Dermis blood vessel endothelial cell (primary cell): ENCODE results near the gene EVC. TPM values are rescaled to one million over a fixed set of nuclear protein-coding genes. Genes with fewer than 3 reads are reported as not detected.
A peak's percentile ranks its signal among the peaks of the same experiment; 100 is the strongest.
"Not testable (repeated sequence)": the region's sequence is repeated elsewhere in the genome, so short reads cannot be mapped to it uniquely, and the experiment has no call there.

Source experiments
- DNase-seq: peaks from one replicate; pipeline ENCODE4 v3.0.0; 2010
- total RNA-seq: library from RNA; depleted of rRNA; stranded (reverse); fragments of >200 nt; gene quantifications from 2 replicates; pipeline ENCODE4 v1.2.3, GENCODE V29; 2014

Gene EVC
- total RNA-seq, 1 donor from 2014 or later: 14.1 TPM

DNA sequence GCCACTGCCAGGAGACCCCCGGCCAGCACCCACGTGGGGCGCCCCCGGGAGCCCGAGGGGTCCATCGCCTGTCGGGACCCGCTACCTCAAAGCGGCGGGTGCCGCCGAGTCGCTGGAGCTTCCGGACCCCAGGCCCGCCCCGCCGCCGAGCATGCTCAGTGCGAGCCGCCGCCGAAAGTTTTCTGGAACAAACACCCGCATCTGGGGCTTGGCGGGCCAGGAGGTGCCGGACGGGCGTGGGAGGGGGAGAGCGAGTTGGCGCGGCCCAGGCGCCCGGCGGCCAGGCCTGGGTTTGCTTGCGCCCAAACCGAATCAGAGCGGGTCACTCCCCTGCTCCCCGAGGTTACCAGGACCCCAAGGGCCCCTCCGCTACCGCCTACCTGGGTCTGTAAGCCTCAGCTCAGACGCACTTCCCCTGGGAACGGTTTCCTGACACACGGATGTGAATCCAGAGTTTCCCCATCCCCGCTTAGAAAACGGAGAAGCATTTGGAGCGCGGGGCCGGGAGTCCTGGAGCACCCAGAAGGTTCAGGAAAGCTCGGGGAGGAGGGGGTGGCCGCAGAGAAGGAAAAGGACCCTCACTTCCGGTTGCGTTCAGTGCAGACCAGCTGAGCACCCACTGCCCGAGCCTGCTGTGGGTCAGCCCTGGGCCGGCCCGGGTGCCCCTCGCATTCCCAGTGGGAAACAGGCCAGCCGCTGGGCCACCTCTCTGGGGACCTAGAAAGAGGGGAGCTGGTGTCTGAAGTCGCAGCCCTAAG, 2.4 kb upstream of the EVC start, which contains the start of gene EVC2:
TSS of gene EVC2 (minus strand) at position 111 of the 758 bp plus-strand sequence. CDS start at position 65, 46 bp downstream.
- peak; percentile 54 for DNase-seq

DNA sequence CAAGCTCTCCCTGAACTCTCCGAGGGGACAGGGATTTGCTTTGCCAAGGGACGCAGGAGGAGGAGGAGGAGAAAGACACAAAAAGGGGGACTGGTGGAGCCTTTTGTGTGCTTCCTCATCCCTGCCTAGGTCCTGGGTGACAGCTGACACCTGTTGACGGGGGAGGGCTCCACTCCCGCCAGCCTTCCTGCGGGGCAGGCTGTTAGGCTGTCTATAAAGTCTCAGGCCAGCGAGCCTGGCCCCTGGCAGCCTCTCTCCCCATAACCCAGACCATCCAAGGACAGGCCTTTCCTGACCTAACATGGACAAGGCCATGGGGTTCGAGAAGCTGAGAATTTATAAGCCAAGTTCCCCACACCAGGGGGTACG, 1.8 kb upstream of the EVC start:
- DNase-seq: no peak

DNA sequence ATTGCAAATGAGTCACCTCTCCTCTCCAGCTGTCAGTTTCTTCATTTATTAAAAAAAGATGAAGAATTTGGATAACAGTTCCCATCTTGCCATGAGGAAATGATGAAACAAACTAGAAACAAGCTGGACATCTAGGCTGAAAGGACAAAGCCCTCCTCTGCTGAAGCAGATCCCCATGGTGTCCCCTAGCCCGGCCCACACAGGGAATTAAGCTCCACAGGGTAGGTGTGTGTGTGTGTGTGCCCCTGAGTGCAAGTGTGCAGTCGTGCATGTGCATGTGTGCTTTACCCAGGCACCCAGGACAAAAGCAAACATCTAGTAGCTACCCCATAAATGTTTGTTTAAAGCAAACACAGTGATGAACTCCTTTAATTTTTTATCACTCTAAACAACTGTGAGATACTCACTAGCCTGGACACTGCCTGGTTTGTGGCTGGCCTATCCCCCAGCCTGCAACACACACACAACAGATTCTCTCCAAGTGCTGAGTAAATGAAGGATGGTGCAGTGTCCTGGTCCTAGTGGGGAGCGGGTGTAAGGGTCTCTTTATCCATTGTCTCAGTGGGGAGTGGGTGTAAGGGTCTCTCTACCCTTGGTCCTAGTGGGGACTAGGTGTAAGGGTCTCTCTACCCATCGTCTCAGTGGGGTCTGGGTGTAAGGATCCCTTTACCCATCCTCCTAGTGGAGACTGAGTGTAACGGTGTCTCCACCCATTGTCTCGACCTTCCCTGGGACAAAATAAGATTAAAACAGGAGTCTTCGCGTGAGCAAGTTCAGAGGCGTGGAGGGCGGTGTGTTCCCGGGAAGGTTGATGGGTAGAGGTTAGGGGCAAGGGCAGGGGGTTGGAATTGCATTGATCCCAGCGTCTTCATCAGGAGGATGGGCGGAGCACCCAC, 688 bp upstream of the EVC start:
- peak; percentile 36 for DNase-seq

DNA sequence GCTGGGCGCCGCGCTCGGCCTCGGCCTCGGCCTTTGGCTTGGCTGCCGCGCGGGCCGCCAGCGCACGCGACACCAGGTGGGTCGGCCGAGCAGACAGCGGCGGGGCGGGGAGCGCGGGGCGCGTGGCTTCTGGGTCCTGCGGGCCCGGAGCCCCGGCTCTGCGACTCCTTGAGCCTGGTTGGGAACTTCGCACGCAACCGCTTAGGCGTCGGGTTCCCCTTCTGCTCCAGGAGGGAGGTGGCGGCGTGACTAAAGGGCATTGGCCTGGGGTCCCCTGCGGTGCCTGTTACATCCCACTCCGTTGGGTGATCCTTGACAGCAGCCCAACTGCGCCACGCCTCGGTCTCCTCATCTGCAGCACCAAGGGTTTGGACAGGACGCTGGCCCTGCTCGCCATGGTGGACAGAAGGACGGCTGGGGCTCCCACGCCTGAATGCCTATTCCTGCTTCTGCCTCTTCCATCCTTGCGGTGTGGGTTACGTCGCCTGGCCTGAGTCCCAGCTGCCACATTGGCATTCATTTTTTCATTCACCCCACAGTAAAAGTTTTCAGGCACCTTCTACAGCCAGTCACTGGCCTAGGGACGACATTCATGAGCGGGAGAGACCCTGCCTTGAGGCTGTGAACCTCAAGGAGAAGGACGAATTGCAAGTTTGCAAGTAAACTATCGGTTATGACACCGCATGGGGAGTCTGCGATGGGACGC, 631 bp downstream of the EVC start:
- DNase-seq: peak; percentile 44

DNA sequence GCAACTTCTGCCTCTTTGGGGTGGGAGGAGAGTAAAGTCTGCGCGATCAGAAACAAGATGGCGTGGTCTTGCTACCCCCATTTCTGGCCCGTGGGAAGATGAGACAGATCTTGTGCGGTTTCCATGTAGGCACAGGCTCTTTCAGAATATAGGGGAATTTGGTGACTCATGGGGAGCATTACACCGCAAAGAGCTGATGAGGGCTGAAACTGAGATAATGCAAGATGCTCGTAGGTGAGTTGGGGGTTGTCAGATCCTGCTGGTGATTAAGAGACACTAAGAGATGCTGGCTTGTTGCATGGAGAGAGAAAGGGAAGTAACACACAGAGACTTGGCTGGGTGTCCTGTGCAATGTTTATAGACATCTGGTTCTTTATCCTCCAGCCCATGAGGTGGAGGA, 1.5 kb downstream of the EVC start:
- DNase-seq: no peak

DNA sequence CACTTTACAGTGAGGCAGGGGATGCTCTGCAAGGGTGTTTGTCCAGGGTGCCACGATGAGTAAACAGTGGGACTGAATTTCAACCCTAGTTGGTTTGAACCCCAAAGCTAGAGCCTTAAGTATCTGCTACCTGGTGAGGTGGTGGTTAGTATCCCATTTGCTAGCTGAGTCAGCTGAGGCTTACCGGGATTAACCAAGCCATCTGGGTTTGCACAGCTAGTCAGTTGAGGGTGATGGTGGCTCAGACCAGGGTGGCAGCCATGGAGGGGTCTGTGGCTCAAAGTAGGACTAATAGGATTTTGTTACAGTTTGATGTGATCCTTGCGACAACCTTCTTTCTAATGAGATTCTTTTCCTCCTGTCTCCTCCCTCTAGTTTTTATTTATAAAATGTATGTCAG, 1.9 kb downstream of the EVC start:
- no peak for DNase-seq

DNA sequence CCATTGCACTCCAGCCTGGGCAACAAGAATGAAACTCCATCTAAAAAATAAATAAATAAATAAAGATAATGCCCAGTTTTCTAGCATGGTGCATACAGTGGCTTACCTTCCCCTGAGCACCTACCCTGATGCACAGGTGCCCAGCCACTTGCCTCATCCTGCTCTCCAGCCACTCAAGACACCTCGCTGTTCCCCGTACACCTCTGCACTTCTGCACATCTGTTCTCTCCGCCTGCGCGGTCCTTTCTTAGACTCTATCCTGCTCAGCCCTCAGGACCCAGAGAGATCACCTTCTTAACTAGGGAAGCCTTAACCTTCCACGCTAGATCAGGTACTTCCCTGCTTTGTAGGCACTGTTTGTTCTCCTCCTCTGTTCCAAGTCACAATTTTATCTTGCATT, 2.9 kb downstream of the EVC start:
- no peak for DNase-seq

DNA sequence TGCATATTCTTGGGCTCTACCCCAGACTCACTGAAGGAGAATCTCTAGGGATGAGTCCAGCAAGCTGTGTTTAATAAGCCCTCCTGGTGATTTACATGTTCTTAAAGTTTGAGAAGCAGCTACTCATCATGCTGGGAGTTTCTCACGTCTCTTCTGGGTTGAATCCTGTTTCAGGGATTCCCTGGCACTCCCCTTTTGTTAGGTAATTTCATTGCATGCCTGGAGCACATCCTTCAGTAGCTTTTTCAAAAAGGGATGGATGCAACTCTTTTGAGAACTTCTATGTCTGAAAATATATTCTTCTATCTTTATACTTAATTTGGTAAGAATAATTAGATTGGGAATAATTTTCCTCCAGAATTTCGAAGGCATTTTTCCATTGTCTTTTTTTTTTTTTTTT, 4.4 kb downstream of the EVC start:
- no peak for DNase-seq

DNA sequence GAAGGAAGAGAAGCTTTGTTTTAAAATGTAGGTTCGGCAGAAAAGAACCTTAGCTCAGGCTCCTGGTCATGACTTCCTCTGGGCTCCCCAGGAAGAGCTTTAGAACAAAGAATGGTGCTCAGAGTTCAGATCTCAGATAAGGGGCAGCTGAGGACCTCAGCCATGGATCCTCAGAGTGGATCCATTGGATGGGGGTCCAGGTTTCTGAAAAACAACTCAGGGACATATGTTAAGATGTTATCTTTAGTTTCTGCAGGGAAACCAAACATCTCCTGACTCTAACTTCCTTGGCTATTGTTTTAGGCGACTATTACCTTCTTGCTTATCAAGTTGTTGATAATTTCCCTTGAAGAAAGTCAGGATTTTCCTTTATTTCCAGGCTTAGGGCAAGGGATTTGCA, 5.4 kb downstream of the EVC start:
- peak; percentile 30 for DNase-seq

DNA sequence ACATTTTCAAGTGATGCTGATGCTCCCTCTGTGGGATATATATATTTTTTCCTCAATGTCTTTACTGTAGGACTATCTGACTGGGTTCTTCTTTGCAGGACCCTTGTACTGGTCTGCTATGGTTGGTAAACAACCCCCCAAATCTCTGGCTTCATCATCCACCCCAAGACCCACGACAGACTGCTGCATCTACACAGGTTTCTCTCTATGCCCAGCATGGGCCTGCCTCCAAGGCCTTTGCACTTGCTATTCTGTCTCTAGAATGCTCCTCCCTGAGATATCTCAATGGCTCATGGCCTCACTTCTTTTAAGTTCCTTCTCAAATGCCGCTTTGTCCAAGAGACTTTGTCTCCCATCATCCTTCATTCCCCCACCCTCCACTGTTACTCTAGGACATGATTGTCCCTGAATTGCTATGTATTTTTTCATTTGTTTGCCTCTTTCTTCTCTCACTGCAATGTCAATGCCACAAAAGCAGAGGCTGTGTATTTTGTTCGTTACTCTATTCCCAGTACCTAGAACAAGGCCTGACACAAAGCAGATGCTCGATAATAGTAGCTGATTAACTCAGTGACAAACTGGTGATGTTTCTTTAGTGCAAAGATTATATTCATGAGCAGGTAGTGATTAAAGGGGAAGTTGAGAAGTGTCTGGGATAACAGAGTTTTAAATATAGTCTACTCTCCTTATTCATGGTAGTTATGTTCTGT, 6.6 kb downstream of the EVC start:
- DNase-seq: no peak

DNA sequence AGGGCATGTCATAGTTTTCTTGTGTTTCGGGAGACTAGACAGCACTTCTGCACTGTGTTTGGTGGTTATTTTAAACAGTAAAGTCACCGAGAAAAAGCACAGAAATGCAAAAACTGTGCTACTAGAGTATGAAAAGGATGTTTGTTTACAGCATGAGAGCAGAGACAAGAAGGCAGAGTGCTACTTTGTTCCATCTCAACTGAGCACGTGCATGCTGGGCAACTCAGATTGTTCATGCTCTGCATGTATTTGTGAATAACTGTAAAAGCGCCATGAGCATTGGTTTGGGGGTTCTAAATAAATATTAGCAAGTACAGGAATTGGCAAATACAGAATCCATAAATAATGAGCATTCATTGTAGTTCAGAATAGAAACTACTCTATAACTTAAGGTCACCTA, 7.4 kb downstream of the EVC start:
- no peak for DNase-seq

DNA sequence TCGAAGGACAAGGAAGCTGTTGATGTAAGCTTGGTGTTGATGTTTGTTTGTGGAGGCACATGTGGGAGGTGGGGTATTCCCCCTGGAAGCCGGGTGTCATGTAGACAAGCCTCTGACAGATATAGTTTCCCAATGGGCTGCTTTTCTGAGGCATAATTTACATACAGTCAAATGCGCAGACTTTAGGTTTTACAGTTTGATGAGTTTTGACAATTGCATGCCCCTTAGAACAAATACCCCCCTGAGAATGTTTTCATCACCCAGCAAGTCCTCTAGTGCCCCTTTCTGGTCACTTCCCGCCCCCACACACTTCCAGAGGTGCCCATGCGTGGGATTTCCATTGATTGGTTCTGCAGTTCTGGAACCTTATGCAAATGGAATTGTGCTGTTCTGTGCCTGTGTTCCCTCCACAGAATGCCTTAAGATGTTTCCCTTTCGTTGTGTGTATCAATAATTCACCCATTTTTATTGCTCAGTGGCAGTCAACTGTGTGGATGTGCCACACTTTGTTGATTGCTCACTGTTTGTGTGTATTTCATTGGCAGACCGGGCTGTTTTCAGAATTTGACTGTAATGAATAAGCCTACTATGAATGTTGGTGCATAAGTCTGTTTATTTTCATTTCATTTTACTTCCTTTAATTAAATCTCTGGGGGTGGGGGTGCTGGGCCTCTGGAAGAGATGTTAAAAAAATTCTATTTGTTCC, 8.5 kb downstream of the EVC start:
- no peak for DNase-seq

DNA sequence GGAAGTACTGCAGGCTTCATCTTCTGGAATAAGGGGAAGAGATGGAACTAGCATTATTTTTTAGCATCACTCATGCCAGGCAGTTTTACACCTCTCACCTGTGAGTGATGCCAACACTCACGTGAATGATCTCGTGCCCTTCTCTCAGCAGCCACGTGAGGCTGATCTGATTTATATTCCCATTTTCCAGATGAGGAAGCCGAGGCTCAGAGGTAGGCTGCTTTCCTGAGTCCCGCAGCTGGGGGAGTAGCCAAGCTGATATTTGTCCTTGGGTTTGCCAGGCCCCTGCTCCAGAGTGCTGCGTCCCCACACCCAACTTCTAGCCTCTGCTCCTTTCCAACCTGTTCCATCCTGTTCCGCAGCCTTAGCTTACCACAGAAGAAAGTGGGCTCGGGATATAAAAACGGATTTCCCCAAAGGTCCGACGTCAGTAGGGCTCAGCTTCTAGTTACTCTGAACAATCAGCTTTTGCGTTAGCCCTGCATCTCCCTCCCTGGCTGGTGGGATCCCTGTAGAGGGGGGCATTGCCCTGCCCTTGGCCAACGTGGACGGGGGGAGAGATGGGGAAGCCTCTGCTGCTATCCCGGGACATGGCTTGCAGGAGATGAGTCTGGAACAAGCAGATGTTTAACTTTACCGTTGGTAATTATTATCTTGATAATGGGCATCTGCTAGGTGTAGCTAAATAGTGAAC, 9.3 kb downstream of the EVC start:
- DNase-seq: no peak

DNA sequence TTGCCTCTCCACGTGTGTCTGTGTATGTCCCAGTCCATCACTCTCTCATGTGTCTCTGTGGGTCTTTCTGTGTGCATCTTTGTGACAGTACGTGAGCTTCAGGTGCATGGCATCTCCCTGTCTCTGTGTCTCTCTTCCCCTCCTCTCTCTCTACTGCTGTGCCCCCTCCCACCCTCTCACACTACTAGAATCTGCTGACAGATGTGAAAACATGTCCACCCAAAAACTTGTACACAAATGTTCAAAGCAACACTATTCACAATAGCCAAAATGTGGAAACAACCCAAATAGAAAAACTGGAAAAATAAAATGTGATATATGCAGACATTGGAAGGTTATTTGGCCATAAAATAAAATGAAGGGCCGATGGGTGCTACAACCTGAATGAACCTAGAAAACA, 10.0 kb downstream of the EVC start:
- DNase-seq: no peak

DNA sequence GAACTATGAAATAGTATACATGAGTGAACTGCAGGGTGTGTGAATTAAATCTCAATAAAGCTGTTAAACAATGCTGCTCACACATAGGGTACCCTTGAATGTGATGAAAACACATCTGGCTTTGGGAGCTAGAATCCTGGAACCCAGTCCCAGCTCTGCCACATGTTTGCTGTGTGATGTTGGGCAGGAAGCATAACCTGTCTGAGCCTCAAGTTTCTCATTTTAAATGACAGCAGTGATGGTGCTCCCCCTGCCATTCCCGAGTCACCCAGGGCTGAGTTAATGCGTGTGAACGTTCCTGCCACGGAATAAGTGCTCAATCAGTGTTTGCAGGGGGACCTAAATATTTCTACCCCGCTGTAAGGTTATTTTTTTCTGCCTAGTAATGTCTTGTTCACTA, 10.9 kb downstream of the EVC start:
- DNase-seq: no peak

DNA sequence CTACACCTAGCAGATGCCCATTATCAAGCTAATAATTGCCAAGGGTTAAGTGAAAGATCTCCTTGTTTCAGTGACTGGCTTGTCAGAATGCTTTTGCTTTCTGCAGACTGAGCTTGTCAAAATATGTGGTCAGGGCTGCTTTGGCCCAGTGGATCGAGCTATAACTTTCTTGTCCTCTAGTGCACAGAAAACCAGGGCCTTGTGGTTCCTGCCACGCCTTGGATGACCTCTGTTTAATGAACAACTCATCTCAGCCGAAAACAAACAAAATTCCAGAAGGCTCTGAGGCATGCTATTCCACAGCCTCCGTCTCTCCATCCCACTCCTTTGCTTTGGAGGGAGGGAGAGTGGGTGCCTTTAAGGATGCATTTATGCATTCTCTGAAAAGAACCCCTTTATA, 11.3 kb downstream of the EVC start:
- DNase-seq: no peak

DNA sequence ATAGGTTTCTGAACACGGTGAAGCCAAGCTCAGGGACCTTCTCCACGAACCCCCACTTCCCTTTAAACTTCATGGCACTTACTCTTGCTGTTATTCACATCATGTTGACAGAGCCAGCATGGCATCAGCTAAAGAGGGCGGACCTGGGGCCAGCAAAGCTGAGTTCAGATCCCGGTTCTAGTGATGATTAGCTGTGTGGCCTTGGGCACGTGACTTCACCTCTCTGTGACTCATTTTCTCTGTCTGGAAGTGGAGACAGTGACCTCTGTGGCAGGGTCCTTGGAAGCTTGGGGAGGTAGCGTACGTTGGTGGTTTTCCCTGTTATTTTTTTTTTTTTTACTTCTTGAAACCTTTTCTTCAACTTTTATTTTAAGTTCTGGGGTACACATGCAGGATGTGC, 13.4 kb downstream of the EVC start:
- DNase-seq: no peak

DNA sequence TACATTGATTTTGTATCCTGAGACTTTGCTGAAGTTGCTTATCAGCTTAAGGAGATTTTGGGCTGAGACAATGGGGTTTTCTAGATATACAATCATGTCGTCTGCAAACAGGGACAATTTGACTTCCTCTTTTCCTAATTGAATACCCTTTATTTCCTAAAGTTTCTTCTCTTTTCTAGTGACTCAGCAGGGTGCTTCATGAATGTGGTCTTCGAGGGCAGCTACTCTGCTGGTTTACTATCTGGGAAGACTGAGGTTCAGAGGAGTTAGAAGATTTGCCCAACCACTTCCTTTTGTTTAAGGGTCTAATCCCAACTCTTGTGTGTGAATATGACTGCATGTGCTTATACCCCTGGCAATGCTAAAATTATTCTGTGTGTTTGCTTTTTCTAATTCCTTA, 17.4 kb downstream of the EVC start:
- DNase-seq: not testable (repeated sequence)

DNA sequence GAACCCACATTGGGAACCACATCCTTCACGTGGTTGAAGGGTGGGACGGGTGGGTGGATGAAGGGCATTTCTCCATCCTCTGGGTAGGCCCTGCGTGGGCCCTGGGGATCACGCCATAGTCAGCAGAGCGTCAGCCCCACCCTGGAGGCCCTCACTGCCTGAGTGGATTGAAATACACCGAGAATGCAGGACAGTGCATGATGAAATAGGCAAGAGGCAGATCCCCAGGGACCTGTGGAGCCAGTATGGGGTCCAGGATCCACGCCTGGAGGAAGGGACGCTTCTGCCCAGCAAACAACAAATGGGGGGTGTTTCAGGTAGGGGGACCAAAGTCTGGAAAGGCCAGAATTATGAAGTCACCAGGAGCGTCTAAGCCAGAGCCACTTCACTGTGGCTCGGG, 19.4 kb downstream of the EVC start:
- DNase-seq: no peak

DNA sequence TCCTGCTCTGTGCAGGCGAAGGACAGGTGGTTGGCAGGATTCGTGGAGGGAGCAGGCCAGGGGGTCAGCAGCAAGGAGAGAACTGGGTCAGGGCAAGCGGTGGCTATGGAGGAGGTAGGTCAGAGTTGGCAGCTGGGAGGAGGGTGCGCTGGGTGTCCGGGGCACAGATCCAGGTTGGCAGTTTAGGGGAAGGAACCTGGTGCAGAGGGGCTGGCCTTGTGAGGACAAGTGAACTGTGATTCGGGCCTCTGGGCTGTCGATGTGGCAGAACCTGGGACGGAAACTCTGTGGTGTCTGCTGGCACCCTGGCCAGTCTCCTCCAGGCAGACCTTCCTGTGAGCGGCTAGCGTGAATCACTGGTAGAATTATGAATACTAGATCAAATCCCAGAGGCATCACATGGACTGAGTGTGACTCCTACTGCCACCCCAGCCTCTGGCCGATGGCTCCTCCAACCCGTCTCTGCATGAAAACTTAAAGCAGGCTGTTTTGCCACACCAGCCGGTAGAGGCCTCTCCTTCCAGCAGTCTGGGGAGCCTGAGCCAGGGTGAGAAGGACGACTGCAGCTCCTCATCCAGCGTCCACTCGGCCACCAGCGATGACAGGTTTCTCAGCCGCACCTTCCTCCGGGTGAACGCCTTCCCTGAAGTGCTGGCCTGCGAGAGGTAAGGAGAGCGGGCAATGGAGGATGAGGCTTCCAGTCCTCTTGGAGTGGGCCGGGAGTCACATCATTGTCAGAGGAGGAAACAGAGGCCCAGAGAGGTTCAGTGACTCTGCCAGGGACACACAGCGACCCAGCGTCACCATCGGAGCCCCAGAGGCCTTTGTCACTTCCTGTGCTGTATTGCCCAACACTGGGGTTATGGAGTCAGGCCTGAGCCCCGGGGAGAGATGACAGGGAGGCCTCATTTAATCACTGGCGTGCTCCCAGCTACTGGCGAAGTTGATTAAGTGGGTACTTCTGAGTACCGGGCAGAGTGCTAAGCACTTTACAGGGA, 20.3 kb downstream of the EVC start:
- no peak for DNase-seq
